Suprapubic skin (tissue), 3 donors: Measurements from ENCODE around the gene S100A16.
A peak's percentile ranks its signal among the peaks of the same experiment; 100 is the strongest.

ENCODE experiments used
- EP300 ChIP-seq: sonication (generic); formaldehyde crosslinking; IDR thresholded peaks from one replicate; pipeline ENCODE4 v1.6.1; 2017; ENCODE audit warnings: antibody characterized with exemption
- POLR2A ChIP-seq, 2 donors: fragments of 450-650 bp; IDR thresholded peaks; one replicate each; pipeline ENCODE4 v1.6.1; 2017; ENCODE audit warnings: antibody characterized with exemption in 2 of 2, mild to moderate bottlenecking in 2 of 2, moderate library complexity in 2 of 2
- TF ChIP-seq, protein P1 (sequence below), 2 donors: fragments of 200-600 bp in 1 of 2; fragments of 450-650 bp in 1 of 2; sonication (generic) in 1 of 2; IDR thresholded peaks; one replicate each; pipeline ENCODE4 v1.5.1; 2016 to 2019; ENCODE audit warnings: antibody characterized with exemption in 2 of 2, mild to moderate bottlenecking in 1 of 2, moderate library complexity in 1 of 2

DNA sequence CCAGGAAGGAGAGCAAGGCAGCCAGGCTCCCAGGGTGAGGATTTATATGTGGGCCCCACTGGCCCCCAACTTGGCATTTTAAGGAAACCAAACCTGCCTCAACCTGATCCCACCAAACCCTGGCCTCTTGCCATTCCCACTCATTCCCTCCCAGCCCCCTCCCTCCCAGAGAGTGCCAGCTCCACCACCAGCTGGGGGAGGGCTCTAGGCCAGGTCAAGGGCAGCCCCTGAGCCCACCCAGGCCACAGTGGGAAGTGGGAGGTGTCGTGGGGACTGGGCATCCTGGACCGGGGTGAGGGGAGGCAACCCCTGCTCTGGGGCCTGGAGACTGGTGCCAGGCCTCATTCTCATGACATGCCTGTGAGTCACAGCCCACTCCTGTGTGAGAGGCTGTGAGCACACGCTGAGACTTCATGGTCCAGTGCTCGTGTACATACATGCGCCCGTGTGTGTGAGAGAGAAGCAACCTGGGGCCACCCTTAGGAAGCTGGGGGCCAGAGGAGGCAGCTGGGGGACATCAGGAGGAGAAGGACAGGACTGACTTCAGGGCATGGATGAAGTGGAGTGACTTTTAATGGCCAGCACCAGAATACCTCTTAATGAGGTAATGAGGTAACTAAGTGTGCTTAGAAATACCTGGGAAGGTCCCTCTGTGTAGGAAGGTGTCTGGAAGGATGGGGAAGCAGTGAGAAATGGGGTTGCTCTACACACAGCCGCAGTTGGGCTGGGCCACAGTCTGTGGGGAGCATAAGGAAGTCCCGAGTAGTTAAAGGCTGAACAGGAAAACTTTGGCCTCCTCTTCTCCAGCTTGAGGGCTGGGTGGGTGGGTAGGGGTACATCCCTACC lies 47.2 kb downstream of the S100A16 start, which contains the start of gene S100A2:
- TF ChIP-seq, protein P1, sequence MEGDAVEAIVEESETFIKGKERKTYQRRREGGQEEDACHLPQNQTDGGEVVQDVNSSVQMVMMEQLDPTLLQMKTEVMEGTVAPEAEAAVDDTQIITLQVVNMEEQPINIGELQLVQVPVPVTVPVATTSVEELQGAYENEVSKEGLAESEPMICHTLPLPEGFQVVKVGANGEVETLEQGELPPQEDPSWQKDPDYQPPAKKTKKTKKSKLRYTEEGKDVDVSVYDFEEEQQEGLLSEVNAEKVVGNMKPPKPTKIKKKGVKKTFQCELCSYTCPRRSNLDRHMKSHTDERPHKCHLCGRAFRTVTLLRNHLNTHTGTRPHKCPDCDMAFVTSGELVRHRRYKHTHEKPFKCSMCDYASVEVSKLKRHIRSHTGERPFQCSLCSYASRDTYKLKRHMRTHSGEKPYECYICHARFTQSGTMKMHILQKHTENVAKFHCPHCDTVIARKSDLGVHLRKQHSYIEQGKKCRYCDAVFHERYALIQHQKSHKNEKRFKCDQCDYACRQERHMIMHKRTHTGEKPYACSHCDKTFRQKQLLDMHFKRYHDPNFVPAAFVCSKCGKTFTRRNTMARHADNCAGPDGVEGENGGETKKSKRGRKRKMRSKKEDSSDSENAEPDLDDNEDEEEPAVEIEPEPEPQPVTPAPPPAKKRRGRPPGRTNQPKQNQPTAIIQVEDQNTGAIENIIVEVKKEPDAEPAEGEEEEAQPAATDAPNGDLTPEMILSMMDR (IDR thresholded peaks at IDR 0.05), result no peak
- TF ChIP-seq POLR2A (IDR thresholded peaks at IDR 0.05) (peak in 1 of 2 donors; percentile 31), EP300 (no peak)
